SU-DHL-6 (cell line): ENCODE results near the gene CCND2.

Source experiments
- CTCF ChIP-seq: fragments of 200-600 bp; sonication (generic); IDR thresholded peaks from one replicate; pipeline ENCODE4 v1.5.1; 2017; ENCODE audit warnings: antibody characterized with exemption, mild to moderate bottlenecking, low read length, moderate library complexity; ENCODE audit not compliant: insufficient read depth, poor library complexity, severe bottlenecking
- EZH2phosphoT487 ChIP-seq: fragments of 200-600 bp; sonication (generic), shearing (Covaris generic); conservative IDR thresholded peaks from 2 replicates; pipeline ENCODE4 v1.6.1; 2018; ENCODE audit warnings: mild to moderate bottlenecking, antibody characterized with exemption, low read length, moderate library complexity, mixed read lengths

- TF ChIP-seq CTCF: no peak
- no peak for TF ChIP-seq EZH2phosphoT487
Measured at GRCh38 chr12:4280351-4281163, 7.0 kb downstream of the CCND2 start.
